ENCODE results near the gene MYBPC2. TPM values are rescaled to one million over a fixed set of nuclear protein-coding genes. Genes with fewer than 3 reads are reported as not detected.

Gene MYBPC2
- total RNA-seq, 2 donors from 2014 or later = not detected

GRCh38 chr19:50488389-50489194, 55.9 kb downstream of the MYBPC2 start:
- no peaks in the 10 kb centered on the region for H3K27me3 ChIP-seq
- H3K36me3 ChIP-seq = no peaks in the 10 kb centered on the region
- intact Hi-C loops (cut with DNase I) = no loop called here
- H3K27ac ChIP-seq = no peak overlapping the region
- TF ChIP-seq, protein P1, sequence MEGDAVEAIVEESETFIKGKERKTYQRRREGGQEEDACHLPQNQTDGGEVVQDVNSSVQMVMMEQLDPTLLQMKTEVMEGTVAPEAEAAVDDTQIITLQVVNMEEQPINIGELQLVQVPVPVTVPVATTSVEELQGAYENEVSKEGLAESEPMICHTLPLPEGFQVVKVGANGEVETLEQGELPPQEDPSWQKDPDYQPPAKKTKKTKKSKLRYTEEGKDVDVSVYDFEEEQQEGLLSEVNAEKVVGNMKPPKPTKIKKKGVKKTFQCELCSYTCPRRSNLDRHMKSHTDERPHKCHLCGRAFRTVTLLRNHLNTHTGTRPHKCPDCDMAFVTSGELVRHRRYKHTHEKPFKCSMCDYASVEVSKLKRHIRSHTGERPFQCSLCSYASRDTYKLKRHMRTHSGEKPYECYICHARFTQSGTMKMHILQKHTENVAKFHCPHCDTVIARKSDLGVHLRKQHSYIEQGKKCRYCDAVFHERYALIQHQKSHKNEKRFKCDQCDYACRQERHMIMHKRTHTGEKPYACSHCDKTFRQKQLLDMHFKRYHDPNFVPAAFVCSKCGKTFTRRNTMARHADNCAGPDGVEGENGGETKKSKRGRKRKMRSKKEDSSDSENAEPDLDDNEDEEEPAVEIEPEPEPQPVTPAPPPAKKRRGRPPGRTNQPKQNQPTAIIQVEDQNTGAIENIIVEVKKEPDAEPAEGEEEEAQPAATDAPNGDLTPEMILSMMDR (IDR thresholded peaks at IDR 0.05) = no peak
- no peak overlapping the region for H3K4me3 ChIP-seq
- no peaks in the 10 kb centered on the region for H3K9me3 ChIP-seq
- H3K4me1 ChIP-seq = no peaks in the 10 kb centered on the region
- H3K9ac ChIP-seq (ENCODE audit: low read depth in 2 of 2, low read length in 2 of 2) = no peak overlapping the region
- DNase-seq = no peak

GRCh38 chr19:50489461-50490011, 56.8 kb downstream of the MYBPC2 start:
- no peak for DNase-seq
- no peak overlapping the region for H3K27ac ChIP-seq
- no peaks in the 10 kb centered on the region for H3K9me3 ChIP-seq
- no peaks in the 10 kb centered on the region for H3K36me3 ChIP-seq
- TF ChIP-seq, protein P1 (IDR thresholded peaks at IDR 0.05) = no peak
- H3K4me3 ChIP-seq = no peak overlapping the region
- H3K4me1 ChIP-seq = no peaks in the 10 kb centered on the region
- no peaks in the 10 kb centered on the region for H3K27me3 ChIP-seq
- H3K9ac ChIP-seq (ENCODE audit: low read depth in 2 of 2, low read length in 2 of 2) = no peak overlapping the region
- intact Hi-C loops (cut with DNase I) = no loop called here

- Histone ChIP-seq H3K36me3 (no peaks in the 10 kb centered on the region), H3K4me1 (no peaks in the 10 kb centered on the region), H3K9ac (ENCODE audit: low read depth in 2 of 2, low read length in 2 of 2) (no peak overlapping the region), H3K27ac (no peak overlapping the region), H3K27me3 (no peaks in the 10 kb centered on the region), H3K4me3 (no peak overlapping the region), H3K9me3 (no peaks in the 10 kb centered on the region)
- TF ChIP-seq, protein P1 (IDR thresholded peaks at IDR 0.05) = no peak
- intact Hi-C loops (cut with DNase I) = no loop called here
- DNase-seq = no peak
Observed at GRCh38 chr19:50490411-50490811, 57.7 kb downstream of the MYBPC2 start.

- H3K9ac ChIP-seq (ENCODE audit: low read depth in 2 of 2, low read length in 2 of 2) = no peak overlapping the region
- intact Hi-C loops (cut with DNase I) = no loop called here
- TF ChIP-seq, protein P1 (IDR thresholded peaks at IDR 0.05) = no peak
- no peak for DNase-seq
- H3K4me3 ChIP-seq = no peak overlapping the region
- H3K27ac ChIP-seq = no peak overlapping the region
- no peaks in the 10 kb centered on the region for H3K9me3 ChIP-seq
- H3K27me3 ChIP-seq = no peaks in the 10 kb centered on the region
- H3K4me1 ChIP-seq = no peaks in the 10 kb centered on the region
- H3K36me3 ChIP-seq = no peaks in the 10 kb centered on the region
Observed at GRCh38 chr19:50490991-50491472, 58.3 kb downstream of the MYBPC2 start.

GRCh38 chr19:50492303-50493052, 59.8 kb downstream of the MYBPC2 start:
- Histone ChIP-seq H3K4me3 (no peak overlapping the region), H3K9ac (ENCODE audit: low read depth in 2 of 2, low read length in 2 of 2) (no peak overlapping the region), H3K27ac (no peak overlapping the region), H3K27me3 (no peaks in the 10 kb centered on the region), H3K36me3 (no peaks in the 10 kb centered on the region), H3K4me1 (no peaks in the 10 kb centered on the region), H3K9me3 (no peaks in the 10 kb centered on the region)
- DNase-seq = no peak
- intact Hi-C loops (cut with DNase I) = no loop called here
- TF ChIP-seq, protein P1 (IDR thresholded peaks at IDR 0.05) = no peak

All from colonic mucosa (tissue), 4 donors.